Parathyroid adenoma (tissue), 2 donors: ENCODE data around the gene SPRYD7.
"Not testable (repeated sequence)": the region's sequence is repeated elsewhere in the genome, so short reads cannot be mapped to it uniquely, and the experiment has no call there.

Experiments
- H2AFZ ChIP-seq: fragments of 300-600 bp; sonication (generic); one replicate; pipeline ENCODE4 v1.7.0; 2017; ENCODE audit warnings: antibody characterized with exemption, mild to moderate bottlenecking
- H3K27ac ChIP-seq: fragments of 300-600 bp; sonication (generic); one replicate; pipeline ENCODE4 v1.7.0; 2017
- H3K27me3 ChIP-seq: fragments of 300-600 bp; sonication (generic); one replicate; pipeline ENCODE4 v1.7.0; 2017; ENCODE audit warnings: low read length; ENCODE audit not compliant: control insufficient read depth, insufficient read depth
- H3K36me3 ChIP-seq: fragments of 300-600 bp; sonication (generic); one replicate; pipeline ENCODE4 v1.7.0; 2017; ENCODE audit warnings: low read length; ENCODE audit not compliant: control insufficient read depth, insufficient read depth
- H3K4me1 ChIP-seq: fragments of 300-600 bp; sonication (generic); one replicate; pipeline ENCODE4 v1.7.0; 2017; ENCODE audit warnings: control low read depth
- H3K4me2 ChIP-seq: fragments of 300-600 bp; sonication (generic); one replicate; pipeline ENCODE4 v1.7.0; 2017; ENCODE audit warnings: low read length
- H3K4me3 ChIP-seq: fragments of 300-600 bp; sonication (generic); one replicate; pipeline ENCODE4 v1.7.0; 2017; ENCODE audit warnings: low read depth, low read length
- H3K79me2 ChIP-seq: fragments of 300-600 bp; sonication (generic); one replicate; pipeline ENCODE4 v1.7.0; 2017; ENCODE audit warnings: control low read depth
- H3K9ac ChIP-seq: fragments of 300-600 bp; sonication (generic); one replicate; pipeline ENCODE4 v1.7.0; 2017; ENCODE audit warnings: mild to moderate bottlenecking
- H3K9me3 ChIP-seq: fragments of 300-600 bp; sonication (generic); one replicate; pipeline ENCODE4 v1.7.0; 2017; ENCODE audit warnings: low read length; ENCODE audit not compliant: control insufficient read depth
- CTCF ChIP-seq: fragments of 300-600 bp; sonication (generic); IDR thresholded peaks from one replicate; pipeline ENCODE4 v1.7.0; 2017; ENCODE audit warnings: antibody characterized with exemption, mild to moderate bottlenecking
- donor health status: primary hyperparathyroidism.

SPRYD7 gene

GRCh38 chr13:49951754-49952535 is 15.8 kb upstream of the SPRYD7 start:
- Histone ChIP-seq H3K4me3 (no peak overlapping the region), H3K36me3 (no peaks in the 10 kb centered on the region), H3K27me3 (no peaks in the 10 kb centered on the region), H3K9me3 (no peaks in the 10 kb centered on the region), H3K9ac (no peak overlapping the region), H3K79me2 (no peaks in the 10 kb centered on the region), H2AFZ (no peak overlapping the region), H3K4me1 (no peaks in the 10 kb centered on the region), H3K4me2 (no peak overlapping the region), H3K27ac (no peak overlapping the region)
- TF ChIP-seq CTCF = no peak

- not testable (repeated sequence) for H3K9ac ChIP-seq, H2AFZ ChIP-seq, H3K27me3 ChIP-seq, H3K27ac ChIP-seq, H3K79me2 ChIP-seq, H3K4me3 ChIP-seq, H3K36me3 ChIP-seq, H3K9me3 ChIP-seq, H3K4me1 ChIP-seq, H3K4me2 ChIP-seq
Measured at GRCh38 chr13:49948777-49949270, 12.7 kb upstream of the SPRYD7 start.

DNA sequence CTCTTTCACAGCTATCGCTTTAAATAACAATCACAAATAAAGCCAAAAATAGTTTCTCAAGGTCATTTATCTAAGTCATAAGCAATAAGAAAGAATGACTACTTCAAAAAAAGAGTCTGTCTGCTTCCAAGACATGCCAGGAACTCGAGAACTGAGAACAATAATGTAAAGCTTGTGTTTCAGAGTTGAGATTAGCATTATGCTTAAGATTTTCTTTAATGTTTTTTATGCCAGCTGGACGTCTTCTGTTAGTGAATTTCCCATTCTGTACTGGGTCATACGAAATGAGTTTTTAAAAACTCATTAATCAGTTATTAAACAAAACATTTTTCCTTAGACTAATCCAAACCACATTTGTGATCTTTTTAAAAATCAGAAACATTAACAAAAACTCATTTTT is 3.2 kb upstream of the SPRYD7 start:
- no peaks in the 10 kb centered on the region for H3K36me3 ChIP-seq

GRCh38 chr13:49938921-49939320 is 2.8 kb upstream of the SPRYD7 start:
- H3K27ac ChIP-seq = peak overlapping the region; percentile 49
- H3K9ac ChIP-seq = no peak overlapping the region
- H3K79me2 ChIP-seq = no peaks in the 10 kb centered on the region
- peaks cover 2% of the 10 kb centered on the region for H3K4me1 ChIP-seq
- no peaks in the 10 kb centered on the region for H3K27me3 ChIP-seq
- no peaks in the 10 kb centered on the region for H3K9me3 ChIP-seq
- H3K36me3 ChIP-seq = no peaks in the 10 kb centered on the region
- no peak overlapping the region for H3K4me3 ChIP-seq
- H3K4me2 ChIP-seq = no peak overlapping the region
- TF ChIP-seq CTCF = no peak
- H2AFZ ChIP-seq = peak overlapping the region; percentile 11

More for the DNA sequence above, 3.2 kb upstream of the SPRYD7 start:
- H2AFZ ChIP-seq = peak overlapping the region; percentile 11
- no peak overlapping the region for H3K4me2 ChIP-seq
- H3K4me3 ChIP-seq = no peak overlapping the region
- H3K27me3 ChIP-seq = no peaks in the 10 kb centered on the region
- peak overlapping the region; percentile 49 for H3K27ac ChIP-seq
- no peaks in the 10 kb centered on the region for H3K9me3 ChIP-seq
- no peak overlapping the region for H3K9ac ChIP-seq
- H3K79me2 ChIP-seq = no peaks in the 10 kb centered on the region
- H3K4me1 ChIP-seq = peaks cover 2% of the 10 kb centered on the region
- no peak for TF ChIP-seq CTCF

DNA sequence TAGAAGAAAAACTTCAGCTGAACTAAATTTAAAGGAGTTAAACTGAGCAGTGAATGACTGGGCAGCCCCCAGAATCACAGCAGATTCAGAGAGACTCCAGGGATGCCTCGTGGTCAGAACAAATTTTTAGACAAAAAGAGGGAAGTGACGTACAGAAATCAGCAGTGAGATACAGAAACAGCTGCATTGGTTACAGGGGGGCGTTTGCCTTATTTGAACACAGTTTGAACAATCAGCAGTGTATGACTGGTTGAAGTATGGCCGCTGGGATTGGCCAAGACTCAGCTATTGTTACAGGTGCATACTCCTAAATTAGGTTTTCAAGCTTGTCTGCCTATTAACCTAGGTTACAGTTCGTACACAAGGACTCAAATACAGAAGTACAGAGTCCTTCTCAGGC is 2.2 kb upstream of the SPRYD7 start:
- TF ChIP-seq CTCF = no peak
- Histone ChIP-seq H3K9me3 (no peaks in the 10 kb centered on the region), H2AFZ (no peak overlapping the region), H3K4me2 (no peak overlapping the region), H3K36me3 (no peaks in the 10 kb centered on the region), H3K79me2 (no peaks in the 10 kb centered on the region), H3K27me3 (no peaks in the 10 kb centered on the region), H3K4me1 (peaks cover 2% of the 10 kb centered on the region), H3K27ac (no peak overlapping the region), H3K9ac (no peak overlapping the region), H3K4me3 (no peak overlapping the region)
